GM19035 (cell line): ENCODE measurements around the gene LASP1NB.

Experiments used
- ATAC-seq: cut with Tn5 transposase; IDR thresholded peaks from one replicate; pipeline ENCODE4 v1.9.1; 2021; ENCODE audit not compliant: unreplicated experiment

Gene LASP1NB

GRCh38 chr17:38925263-38925995, at the start of gene LASP1NB:
TSS of gene LASP1NB (plus strand) at chr17:38925614.
- ATAC-seq = no peak

DNA sequence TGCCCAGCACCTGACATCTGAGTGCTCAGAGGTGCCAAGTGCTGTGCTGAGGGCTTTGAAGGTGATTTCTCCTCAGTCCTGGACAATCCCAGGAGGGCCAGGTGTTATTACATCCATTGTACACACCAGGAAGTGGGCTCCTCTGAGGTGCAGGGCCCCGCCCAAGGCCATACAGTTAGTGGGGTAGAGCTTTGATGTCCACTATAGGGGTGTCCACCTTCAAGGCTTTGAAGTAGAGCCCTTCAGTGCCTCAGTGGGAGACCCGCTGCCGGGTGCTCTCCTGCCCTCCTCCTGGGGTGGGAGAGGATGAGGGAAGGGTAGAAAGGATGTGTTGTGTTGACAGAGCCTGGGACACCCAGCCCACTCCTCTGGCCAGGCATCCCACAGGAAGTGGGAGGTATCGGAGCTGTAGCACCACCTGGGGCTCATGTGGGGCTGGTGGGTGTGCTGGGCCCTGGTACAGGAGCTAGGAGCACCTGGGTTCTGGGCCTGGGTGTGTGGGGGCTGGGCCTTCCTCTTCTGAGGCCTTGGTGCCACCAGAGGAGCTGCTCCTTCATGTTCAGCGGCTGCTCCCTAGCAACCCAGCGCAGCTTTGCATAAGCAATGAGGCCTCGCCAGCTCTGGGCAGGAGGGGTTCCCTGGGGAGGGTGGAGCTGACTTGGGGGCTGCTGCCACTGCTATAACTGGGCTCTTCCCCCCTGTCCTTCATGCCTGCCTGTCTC, 48.1 kb upstream of the LASP1NB start:
- no peak for ATAC-seq

DNA sequence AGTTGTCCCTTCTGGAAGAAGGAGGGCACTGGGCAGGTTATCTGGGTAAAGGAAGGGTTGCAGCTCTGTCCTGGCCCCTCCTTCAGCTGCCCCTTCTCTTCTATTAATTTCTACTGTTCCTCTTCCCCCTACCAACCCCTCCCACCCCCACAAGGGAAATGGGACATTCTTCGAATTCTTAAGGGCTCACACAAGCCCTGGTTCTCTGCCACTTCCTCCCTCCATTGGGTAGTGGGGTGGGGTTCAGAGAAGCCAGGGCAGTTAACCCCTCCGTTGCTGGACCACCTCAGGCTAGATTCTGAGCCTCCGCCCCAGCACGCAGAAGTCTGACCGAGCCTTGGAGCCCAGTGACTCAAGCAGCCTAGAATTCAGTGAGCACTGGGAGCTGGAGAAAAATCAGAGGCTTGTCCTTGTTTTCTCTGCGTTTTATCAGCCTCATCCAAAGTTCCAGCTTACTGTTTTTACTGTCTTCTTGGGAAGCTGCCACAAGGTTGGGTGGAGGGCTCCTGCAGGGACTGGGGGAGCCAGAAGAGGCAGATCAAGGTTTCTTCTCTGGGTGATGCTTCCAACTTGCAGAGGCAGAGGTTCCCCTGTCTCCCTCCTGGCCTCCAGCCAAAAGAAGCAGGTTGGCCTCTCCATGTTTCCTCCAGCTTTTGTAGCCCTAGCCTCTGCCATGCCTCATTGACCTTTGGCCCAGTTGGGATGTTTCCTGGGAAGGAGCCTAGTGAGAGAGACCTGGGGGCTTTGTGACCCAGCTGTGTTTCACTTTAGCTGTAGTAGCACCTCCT, 45.3 kb upstream of the LASP1NB start:
- ATAC-seq = no peak

GRCh38 chr17:38881600-38882191, 43.7 kb upstream of the LASP1NB start:
- no peak for ATAC-seq

DNA sequence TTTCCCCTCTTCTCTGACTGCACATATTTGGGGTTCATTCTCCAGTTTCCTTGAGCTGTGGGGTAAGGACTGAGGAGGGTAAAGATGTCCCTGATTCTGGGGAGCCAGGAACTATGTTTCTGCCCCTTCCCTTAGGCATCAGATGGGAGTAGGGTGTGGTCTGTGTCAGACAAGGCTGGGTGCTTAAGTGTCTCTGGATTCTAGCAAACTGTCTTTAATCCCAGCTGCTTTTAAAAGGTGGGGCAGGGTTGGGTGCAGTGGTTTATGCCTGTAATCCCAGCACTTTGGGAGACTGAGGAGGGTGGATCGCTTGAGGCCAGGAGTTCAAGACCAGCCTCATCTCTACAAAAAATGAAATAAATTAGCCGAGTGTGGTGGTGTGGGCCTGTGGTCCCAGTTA, 42.5 kb upstream of the LASP1NB start:
- ATAC-seq = no peak

DNA sequence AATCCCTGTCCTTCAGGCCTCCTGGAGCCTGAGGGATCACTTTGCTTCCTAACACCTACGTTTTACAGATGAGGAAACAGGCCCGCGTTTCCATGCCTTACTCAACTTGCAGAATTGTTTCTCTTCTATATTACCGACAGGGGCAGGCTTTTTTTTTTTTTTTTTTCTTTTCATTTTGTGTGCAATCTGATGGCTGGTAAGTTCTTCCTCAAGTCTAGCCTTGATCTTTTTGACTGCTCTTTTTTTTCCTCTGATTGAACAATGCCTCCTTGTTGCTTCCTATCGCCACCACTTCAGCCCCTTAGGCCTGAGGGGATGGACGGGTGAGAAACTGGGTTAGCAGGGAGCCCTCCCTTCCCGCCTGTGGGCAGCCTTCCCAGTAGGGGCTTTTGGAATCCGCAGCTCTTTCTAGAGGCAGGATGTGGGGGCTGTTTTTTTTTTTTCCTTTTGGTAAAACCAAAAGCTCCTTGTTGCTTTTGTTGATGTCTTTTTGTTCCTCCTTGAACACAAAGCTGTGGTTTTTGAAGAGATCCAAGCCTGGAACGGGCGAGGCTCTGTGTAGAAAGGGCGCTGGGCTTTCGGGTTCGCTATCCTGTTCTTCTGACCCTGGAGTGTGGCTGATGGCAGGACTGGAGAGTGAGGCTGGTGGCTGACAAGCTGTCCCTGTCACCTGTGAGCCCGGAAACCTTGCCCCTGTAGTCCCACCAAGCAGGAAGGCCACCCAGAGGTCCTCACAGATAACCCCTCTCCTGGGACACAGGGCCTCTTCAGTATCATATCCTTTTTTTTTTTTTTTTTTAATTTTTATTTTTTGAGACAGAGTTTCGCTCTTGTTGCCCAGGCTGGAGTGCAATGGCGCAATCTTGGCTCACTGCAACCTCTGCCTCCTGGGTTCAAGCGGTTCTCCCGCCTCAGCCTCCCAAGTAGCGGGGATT, 41.6 kb upstream of the LASP1NB start:
- ATAC-seq = no peak

DNA sequence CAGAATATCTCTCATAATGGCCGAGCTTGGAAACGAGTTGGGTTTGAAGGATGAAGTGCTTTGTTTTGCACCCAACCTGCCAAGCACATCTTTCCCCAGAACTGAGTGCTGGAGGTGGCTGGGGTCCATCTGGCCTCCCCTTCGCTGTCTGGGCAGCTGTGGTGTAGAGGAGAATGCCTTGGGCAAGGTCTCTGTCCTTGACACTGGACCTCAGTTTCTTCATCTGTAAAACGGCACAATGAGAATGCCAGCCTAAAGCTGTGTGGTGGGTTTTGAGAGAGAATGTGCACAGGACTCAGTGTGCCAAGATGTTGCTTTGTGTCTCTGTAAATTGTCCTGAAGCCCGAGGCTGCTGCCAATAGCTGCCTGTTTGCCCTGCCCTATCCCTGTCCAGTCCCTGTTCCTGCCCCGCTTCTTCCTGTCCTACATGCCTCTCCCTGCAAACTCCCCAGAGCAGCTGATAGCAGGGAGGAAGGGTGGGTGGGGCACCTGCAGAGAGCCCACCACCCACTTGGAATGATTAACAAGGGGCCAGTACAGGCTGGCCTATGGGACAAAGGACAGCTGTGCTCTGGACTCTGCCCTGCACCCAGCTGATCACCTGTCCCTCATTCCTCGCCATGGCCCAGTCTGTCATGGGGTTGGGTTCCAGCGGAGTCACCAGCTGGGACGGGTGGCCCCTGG, 40.2 kb upstream of the LASP1NB start:
- ATAC-seq = no peak

- no peak for ATAC-seq
Measured at GRCh38 chr17:38885728-38886642, 39.4 kb upstream of the LASP1NB start.

GRCh38 chr17:38886643-38887010, 38.8 kb upstream of the LASP1NB start:
- ATAC-seq = no peak

GRCh38 chr17:38888842-38889241, 36.6 kb upstream of the LASP1NB start:
- no peak for ATAC-seq

GRCh38 chr17:38889745-38890409, 35.5 kb upstream of the LASP1NB start:
- no peak for ATAC-seq

DNA sequence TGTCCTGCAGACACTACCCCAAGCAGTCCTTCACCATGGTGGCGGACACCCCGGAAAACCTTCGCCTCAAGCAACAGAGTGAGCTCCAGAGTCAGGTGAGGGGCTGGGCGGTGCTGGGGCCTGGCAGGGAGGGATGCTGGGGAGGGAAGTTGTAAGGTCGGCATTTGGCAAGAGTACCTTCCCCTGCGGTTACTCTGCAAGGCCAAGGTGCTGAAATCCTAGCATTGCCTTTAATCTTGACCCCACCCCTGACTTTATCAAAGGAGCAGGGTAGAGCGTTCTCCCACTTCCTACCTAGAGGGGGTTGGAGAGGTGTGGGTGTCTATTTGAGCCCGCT, 35.0 kb upstream of the LASP1NB start:
- no peak for ATAC-seq

GRCh38 chr17:38891441-38891840, 34.0 kb upstream of the LASP1NB start:
- ATAC-seq = no peak

- ATAC-seq = no peak
Measured at GRCh38 chr17:38892083-38892482, 33.3 kb upstream of the LASP1NB start.

- ATAC-seq = no peak
Measured at GRCh38 chr17:38892620-38893019, 32.8 kb upstream of the LASP1NB start.

DNA sequence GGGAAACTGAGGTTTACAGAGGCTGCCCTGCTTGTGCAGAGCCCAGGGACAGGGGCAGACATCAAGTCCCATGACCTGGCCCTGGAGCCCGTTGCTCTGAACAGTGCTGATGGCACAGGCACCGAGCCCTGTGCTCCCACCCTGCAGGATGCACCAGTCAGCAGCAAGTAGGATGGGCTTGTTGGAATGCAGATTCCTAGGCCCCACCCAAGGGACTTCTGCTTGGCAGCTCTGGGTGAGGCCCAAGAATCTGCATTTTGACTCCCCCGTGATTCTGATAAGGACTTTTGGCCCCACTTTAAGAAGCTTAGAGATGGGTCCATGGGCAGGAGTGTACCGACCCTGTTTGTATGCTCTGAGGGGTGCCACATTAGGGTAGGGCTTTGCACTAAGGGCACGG, 32.3 kb upstream of the LASP1NB start:
- no peak for ATAC-seq

- ATAC-seq = no peak
Measured at GRCh38 chr17:38893607-38894006, 31.8 kb upstream of the LASP1NB start.

GRCh38 chr17:38894276-38894675, 31.1 kb upstream of the LASP1NB start:
- no peak for ATAC-seq
